Neural cell (in vitro differentiated cells): Measurements from ENCODE around the gene STPG4.

Source experiments
- CTCF ChIP-seq: fragments of 450-650 bp; IDR thresholded peaks from 2 replicates; pipeline ENCODE4 v1.5.1; 2014; ENCODE audit warnings: antibody characterized with exemption, mild to moderate bottlenecking, moderate library complexity; ENCODE audit not compliant: poor library complexity, severe bottlenecking
- EZH2 ChIP-seq: fragments of 200-600, 300-800 bp; shearing (Covaris generic), sonication (generic); IDR thresholded peaks from 2 replicates; pipeline ENCODE4 v1.6.1; 2014; ENCODE audit warnings: antibody characterized with exemption, low read length, borderline replicate concordance, mild to moderate bottlenecking; ENCODE audit not compliant: insufficient read depth, poor library complexity, severe bottlenecking
- POLR2AphosphoS5 ChIP-seq: IDR thresholded peaks from 2 replicates; pipeline ENCODE4 v1.6.1; 2012
- RAD21 ChIP-seq: fragments of 450-650 bp; conservative IDR thresholded peaks from 2 replicates; pipeline ENCODE4 v1.6.1; 2014; ENCODE audit warnings: antibody characterized with exemption, mild to moderate bottlenecking, moderate library complexity
- SMC3 ChIP-seq: fragments of 450-650 bp; conservative IDR thresholded peaks from 2 replicates; pipeline ENCODE4 v1.6.1; 2014; ENCODE audit warnings: antibody characterized with exemption, mild to moderate bottlenecking, moderate library complexity; ENCODE audit not compliant: poor library complexity

DNA sequence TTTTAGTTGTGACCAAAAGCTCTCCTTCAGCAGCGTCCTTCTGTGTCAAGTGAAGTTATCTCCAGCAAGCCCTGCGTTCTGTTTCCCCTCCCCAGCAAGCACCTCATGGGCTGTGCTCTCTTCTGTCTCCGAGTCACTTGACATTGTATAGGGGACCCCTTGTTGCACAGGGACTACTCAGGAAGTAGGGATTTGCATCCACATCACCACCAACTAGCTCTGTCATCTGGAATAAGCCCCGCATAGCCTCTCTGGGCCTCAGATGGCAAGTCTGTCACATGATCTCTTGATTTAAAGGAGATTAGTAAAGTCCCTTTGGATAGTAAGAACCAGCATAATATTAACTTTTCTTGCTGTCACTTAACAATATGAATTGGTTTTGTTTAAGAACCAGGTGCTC is 32.0 kb upstream of the STPG4 start:
- no peak for TF ChIP-seq CTCF
- TF ChIP-seq POLR2AphosphoS5 = no peak
- TF ChIP-seq RAD21 = no peak
- no peak for TF ChIP-seq SMC3
- no peak for TF ChIP-seq EZH2
